Measurements from ENCODE around the gene CREB3L2. TPM values are rescaled to one million over a fixed set of nuclear protein-coding genes. Genes with fewer than 3 reads are reported as not detected.

The CREB3L2 gene
- total RNA-seq, 1 donor from 2014 or later, result 12.5 TPM

DNA sequence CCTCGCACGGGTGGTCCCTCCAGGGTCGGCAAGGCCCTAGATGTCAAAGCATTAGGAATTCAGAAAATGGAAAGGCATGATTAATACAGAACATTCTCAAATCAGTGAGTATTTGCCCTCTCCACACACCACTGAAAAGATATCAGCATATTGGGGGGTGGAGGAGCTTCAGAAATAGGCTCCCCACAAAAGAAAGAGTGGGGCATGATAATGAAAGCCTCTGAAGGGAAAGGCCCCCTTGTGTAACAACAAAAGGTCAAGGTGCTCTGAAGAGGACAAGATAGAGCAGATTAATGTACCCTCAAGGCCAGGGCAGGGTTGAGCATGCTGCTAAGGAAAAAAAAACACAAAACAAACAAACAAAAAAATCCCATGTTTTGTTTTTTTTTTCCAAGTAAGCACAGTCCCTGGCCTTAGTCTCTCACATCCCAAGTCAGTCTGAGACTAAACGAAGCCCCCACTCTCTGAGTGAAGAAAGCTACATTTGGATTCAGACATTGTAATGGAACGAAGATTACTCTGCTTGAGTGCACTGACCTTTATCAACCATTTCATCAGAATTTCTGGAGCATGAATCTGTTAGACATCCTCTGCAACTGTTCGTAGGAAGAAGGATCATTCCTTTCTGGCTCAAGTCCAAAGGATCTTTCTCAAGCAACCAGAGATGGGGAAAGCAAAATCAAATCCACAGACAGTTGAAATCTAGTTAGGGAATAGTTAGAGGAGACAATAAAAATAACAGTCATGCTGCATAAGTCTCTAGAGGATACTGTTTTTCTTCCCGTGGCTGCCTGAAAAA lies 127.7 kb downstream of the CREB3L2 start:
- Histone ChIP-seq H3K9ac (ENCODE audit: low read depth in 1 of 3, low read length in 3 of 3) (peak overlapping the region in 1 of 3 donors; percentile 8), H3K4me1 (ENCODE audit: control insufficient read depth in 3 of 3, insufficient read depth in 3 of 3, low read length in 3 of 3) (peaks cover 42 to 65% (median 62%) of the 10 kb centered on the region in 3 donors), H3K27ac (ENCODE audit: low read depth, low read length) (peak overlapping the region; percentile 66), H3K27me3 (ENCODE audit: control insufficient read depth in 3 of 3, insufficient read depth in 3 of 3, low read length in 3 of 3) (no peaks in the 10 kb centered on the region), H3K9me3 (ENCODE audit: control insufficient read depth in 3 of 3, low read length in 3 of 3) (no peaks in the 10 kb centered on the region), H3K4me3 (ENCODE audit: low read length in 3 of 3) (no peak overlapping the region), H3K36me3 (ENCODE audit: control insufficient read depth in 3 of 3, insufficient read depth in 3 of 3, low read length in 3 of 3) (peaks cover 0 to 10% (median 3%) of the 10 kb centered on the region in 3 donors)

DNA sequence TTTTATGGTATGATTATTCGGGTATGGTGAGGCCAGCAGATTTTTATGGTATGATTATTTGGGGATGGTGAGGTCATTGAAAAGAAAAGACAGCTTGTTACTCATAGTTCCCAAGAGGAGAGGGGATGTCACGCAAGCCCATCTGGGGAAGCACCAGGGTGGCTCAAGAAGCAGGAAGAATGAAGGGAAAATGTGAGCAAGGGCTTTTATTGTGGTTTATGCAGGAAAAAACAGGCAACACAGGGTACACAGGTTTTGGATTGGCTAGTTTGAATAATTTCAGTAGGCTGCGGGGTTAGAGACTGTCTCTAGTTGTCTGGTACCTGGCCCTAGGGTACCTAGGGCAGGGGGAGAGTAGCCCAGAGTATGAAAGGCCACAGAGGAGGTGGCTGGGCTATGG lies 128.4 kb downstream of the CREB3L2 start:
- Histone ChIP-seq H3K27me3 (ENCODE audit: control insufficient read depth in 3 of 3, insufficient read depth in 3 of 3, low read length in 3 of 3) (no peaks in the 10 kb centered on the region), H3K4me3 (ENCODE audit: low read length in 3 of 3) (no peak overlapping the region), H3K4me1 (ENCODE audit: control insufficient read depth in 3 of 3, insufficient read depth in 3 of 3, low read length in 3 of 3) (peaks cover 41 to 62% (median 58%) of the 10 kb centered on the region in 3 donors), H3K9ac (ENCODE audit: low read depth in 1 of 3, low read length in 3 of 3) (no peak overlapping the region), H3K36me3 (ENCODE audit: control insufficient read depth in 3 of 3, insufficient read depth in 3 of 3, low read length in 3 of 3) (peaks cover 0 to 10% (median 3%) of the 10 kb centered on the region in 3 donors), H3K9me3 (ENCODE audit: control insufficient read depth in 3 of 3, low read length in 3 of 3) (no peaks in the 10 kb centered on the region), H3K27ac (ENCODE audit: low read depth, low read length) (peak overlapping the region; percentile 66)

DNA sequence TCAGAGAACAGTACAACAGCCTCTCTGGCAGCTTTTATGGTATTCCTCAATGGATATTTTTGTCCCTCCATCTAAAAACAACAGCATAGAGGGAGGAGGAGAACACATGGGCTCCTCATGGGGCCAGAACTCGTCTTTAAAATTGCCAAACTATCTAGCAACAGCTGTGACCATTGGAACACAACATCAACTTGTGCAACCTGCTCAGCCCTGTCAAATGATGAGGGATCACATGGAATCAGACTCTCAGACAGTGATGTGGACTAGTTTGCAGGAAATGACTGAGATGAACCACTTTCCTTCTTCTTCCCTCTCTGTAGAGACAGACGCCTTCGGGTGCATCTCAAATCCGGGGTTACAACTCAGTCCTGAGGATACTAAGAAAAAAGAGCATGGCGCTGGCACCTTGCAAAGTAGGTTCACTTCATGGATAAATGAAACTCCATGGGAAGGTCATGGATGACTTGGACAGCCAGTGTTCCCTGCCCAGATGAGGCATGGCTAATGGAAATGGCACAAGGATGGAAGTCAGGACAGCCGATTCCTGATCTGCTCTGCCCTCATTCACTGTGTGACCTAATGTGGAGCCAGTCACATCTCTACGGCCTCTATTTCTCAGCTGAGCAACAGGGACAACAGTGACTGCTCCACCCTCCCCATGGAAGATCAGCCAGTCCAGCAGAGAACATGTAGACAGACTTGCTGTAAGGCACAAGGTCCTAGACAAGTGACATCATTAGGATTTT lies 130.5 kb downstream of the CREB3L2 start:
- peak overlapping the region in 1 of 3 donors; percentile 51 for H3K9ac ChIP-seq (ENCODE audit: low read depth in 1 of 3, low read length in 3 of 3)
- H3K36me3 ChIP-seq (ENCODE audit: control insufficient read depth in 3 of 3, insufficient read depth in 3 of 3, low read length in 3 of 3), result peaks cover 0 to 12% (median 3%) of the 10 kb centered on the region in 3 donors
- H3K27me3 ChIP-seq (ENCODE audit: control insufficient read depth in 3 of 3, insufficient read depth in 3 of 3, low read length in 3 of 3), result no peaks in the 10 kb centered on the region
- H3K9me3 ChIP-seq (ENCODE audit: control insufficient read depth in 3 of 3, low read length in 3 of 3), result no peaks in the 10 kb centered on the region
- H3K4me3 ChIP-seq (ENCODE audit: low read length in 3 of 3), result peak overlapping the region; percentile 48 to 61 (median 55)
- H3K4me1 ChIP-seq (ENCODE audit: control insufficient read depth in 3 of 3, insufficient read depth in 3 of 3, low read length in 3 of 3), result peaks cover 28 to 55% (median 50%) of the 10 kb centered on the region in 3 donors
- peak overlapping the region; percentile 96 for H3K27ac ChIP-seq (ENCODE audit: low read depth, low read length)

DNA sequence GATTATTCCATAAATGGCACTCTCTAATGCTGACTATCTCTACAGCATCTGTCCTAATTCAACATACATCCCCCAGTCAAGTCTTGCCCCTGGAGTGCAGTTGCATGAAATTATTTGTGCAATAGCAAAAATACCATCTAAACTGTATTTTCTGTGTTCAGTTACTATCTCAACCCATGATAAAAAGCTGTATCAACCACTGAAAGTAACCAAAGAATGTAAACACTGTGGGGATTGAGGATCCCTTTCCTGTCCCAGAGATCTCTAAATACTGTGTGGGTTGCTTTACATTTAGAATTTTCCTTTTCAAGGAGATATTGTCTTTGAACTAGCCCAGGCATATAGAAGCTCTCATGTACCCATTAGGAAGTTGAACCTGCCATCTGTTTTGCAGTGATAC lies 131.2 kb downstream of the CREB3L2 start:
- Histone ChIP-seq H3K27ac (ENCODE audit: low read depth, low read length) (peak overlapping the region; percentile 96), H3K36me3 (ENCODE audit: control insufficient read depth in 3 of 3, insufficient read depth in 3 of 3, low read length in 3 of 3) (peaks cover 0 to 11% (median 3%) of the 10 kb centered on the region in 3 donors), H3K9ac (ENCODE audit: low read depth in 1 of 3, low read length in 3 of 3) (no peak overlapping the region), H3K27me3 (ENCODE audit: control insufficient read depth in 3 of 3, insufficient read depth in 3 of 3, low read length in 3 of 3) (no peaks in the 10 kb centered on the region), H3K4me1 (ENCODE audit: control insufficient read depth in 3 of 3, insufficient read depth in 3 of 3, low read length in 3 of 3) (peaks cover 28 to 55% (median 50%) of the 10 kb centered on the region in 3 donors), H3K9me3 (ENCODE audit: control insufficient read depth in 3 of 3, low read length in 3 of 3) (no peaks in the 10 kb centered on the region), H3K4me3 (ENCODE audit: low read length in 3 of 3) (peak overlapping the region in 1 of 3 donors; percentile 4)

DNA sequence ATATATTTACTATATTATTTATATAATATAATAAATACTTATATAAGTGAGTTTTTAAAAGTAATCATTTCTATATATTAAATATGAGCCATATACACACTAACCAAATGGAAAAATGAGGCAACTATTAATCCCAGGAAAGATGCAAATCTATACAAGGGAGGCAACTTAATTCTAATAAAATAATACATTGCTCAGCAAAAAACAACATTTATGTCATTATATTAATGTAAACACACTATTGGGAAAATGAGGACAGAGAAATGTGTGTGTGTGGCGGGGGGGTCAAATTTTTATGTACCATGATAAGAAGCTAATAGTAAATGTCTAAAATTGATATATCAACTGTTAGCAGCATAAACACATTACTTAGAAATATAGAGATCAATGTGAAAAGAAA lies 131.8 kb downstream of the CREB3L2 start:
- Histone ChIP-seq H3K9ac (ENCODE audit: low read depth in 1 of 3, low read length in 3 of 3) (no peak overlapping the region), H3K9me3 (ENCODE audit: control insufficient read depth in 3 of 3, low read length in 3 of 3) (no peaks in the 10 kb centered on the region), H3K4me3 (ENCODE audit: low read length in 3 of 3) (no peak overlapping the region), H3K27me3 (ENCODE audit: control insufficient read depth in 3 of 3, insufficient read depth in 3 of 3, low read length in 3 of 3) (no peaks in the 10 kb centered on the region), H3K27ac (ENCODE audit: low read depth, low read length) (peak overlapping the region; percentile 96), H3K36me3 (ENCODE audit: control insufficient read depth in 3 of 3, insufficient read depth in 3 of 3, low read length in 3 of 3) (peaks cover under 1 to 8% (median 6%) of the 10 kb centered on the region in 3 donors), H3K4me1 (ENCODE audit: control insufficient read depth in 3 of 3, insufficient read depth in 3 of 3, low read length in 3 of 3) (peaks cover 24 to 50% (median 44%) of the 10 kb centered on the region in 3 donors)

DNA sequence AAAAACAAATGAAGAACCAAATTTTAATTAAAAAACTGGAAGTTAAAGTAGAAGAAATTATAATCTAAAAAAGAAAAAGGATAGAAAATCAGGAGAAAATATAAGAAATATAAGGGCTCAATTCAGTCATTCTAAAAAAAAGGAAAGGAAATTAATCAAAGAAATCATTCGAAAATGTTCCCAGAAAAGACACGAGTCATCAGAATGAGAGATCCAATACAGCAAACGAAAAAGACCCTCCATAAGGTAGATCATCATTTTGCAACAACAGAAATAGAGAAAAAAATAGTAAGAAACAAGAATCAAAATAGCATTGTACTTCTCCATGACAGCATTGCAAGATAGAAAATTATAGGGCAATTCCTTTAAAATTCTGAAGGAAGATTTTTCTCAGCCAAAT lies 132.6 kb downstream of the CREB3L2 start:
- H3K4me3 ChIP-seq (ENCODE audit: low read length in 3 of 3), result no peak overlapping the region
- H3K9me3 ChIP-seq (ENCODE audit: control insufficient read depth in 3 of 3, low read length in 3 of 3), result no peaks in the 10 kb centered on the region
- no peaks in the 10 kb centered on the region for H3K27me3 ChIP-seq (ENCODE audit: control insufficient read depth in 3 of 3, insufficient read depth in 3 of 3, low read length in 3 of 3)
- H3K4me1 ChIP-seq (ENCODE audit: control insufficient read depth in 3 of 3, insufficient read depth in 3 of 3, low read length in 3 of 3), result peaks cover 20 to 45% (median 37%) of the 10 kb centered on the region in 3 donors
- no peak overlapping the region for H3K9ac ChIP-seq (ENCODE audit: low read depth in 1 of 3, low read length in 3 of 3)
- peaks cover 2 to 10% (median 5%) of the 10 kb centered on the region in 3 donors for H3K36me3 ChIP-seq (ENCODE audit: control insufficient read depth in 3 of 3, insufficient read depth in 3 of 3, low read length in 3 of 3)
- H3K27ac ChIP-seq (ENCODE audit: low read depth, low read length), result no peak overlapping the region

DNA sequence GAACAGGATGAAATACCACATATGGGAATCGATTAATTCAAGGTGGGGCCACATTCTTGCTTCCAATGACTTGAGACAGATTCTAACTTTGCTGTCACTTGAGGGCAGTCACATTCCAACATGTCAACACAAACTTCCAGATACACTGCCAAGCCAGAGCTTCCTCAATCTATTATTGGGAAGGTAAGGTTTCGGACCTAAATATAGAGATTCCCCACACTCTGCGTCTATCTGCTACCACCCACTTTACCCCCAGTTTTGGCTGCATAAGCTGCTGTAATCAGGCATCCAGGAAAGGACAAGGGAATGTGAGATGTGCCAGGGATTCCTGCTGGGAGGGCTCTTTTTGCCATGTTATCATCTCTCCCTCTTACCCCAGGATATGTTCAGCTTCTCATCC lies 134.6 kb downstream of the CREB3L2 start:
- Histone ChIP-seq H3K27ac (ENCODE audit: low read depth, low read length) (peak overlapping the region; percentile 64), H3K36me3 (ENCODE audit: control insufficient read depth in 3 of 3, insufficient read depth in 3 of 3, low read length in 3 of 3) (peaks cover 5 to 9% (median 5%) of the 10 kb centered on the region in 3 donors), H3K27me3 (ENCODE audit: control insufficient read depth in 3 of 3, insufficient read depth in 3 of 3, low read length in 3 of 3) (no peaks in the 10 kb centered on the region), H3K4me1 (ENCODE audit: control insufficient read depth in 3 of 3, insufficient read depth in 3 of 3, low read length in 3 of 3) (peaks cover 12 to 27% (median 23%) of the 10 kb centered on the region in 3 donors), H3K4me3 (ENCODE audit: low read length in 3 of 3) (peak overlapping the region in 1 of 3 donors; percentile 6), H3K9me3 (ENCODE audit: control insufficient read depth in 3 of 3, low read length in 3 of 3) (no peaks in the 10 kb centered on the region), H3K9ac (ENCODE audit: low read depth in 1 of 3, low read length in 3 of 3) (no peak overlapping the region)

DNA sequence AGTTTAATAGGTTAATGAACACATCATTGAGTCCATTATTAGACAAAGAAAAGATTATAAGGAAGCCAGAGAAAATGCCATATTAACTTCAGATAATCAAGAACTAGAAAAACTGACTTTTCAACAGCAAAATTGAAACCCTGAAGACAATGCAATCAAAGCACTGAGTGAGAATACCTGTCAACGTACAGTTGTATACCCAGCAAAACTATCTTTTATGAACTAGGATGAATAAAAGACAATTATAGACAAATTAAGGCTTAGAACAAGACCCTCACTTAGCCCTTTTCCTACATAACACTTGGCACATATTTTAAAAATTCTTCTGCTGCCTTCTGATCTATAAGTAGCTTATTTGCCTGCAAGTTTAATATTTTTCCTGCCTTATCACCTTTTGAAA lies 136.1 kb downstream of the CREB3L2 start:
- no peaks in the 10 kb centered on the region for H3K9me3 ChIP-seq (ENCODE audit: control insufficient read depth in 3 of 3, low read length in 3 of 3)
- H3K4me3 ChIP-seq (ENCODE audit: low read length in 3 of 3), result no peak overlapping the region
- H3K9ac ChIP-seq (ENCODE audit: low read depth in 1 of 3, low read length in 3 of 3), result no peak overlapping the region
- peaks cover 7 to 16% (median 13%) of the 10 kb centered on the region in 3 donors for H3K4me1 ChIP-seq (ENCODE audit: control insufficient read depth in 3 of 3, insufficient read depth in 3 of 3, low read length in 3 of 3)
- no peak overlapping the region for H3K27ac ChIP-seq (ENCODE audit: low read depth, low read length)
- peaks cover 5 to 7% (median 5%) of the 10 kb centered on the region in 3 donors for H3K36me3 ChIP-seq (ENCODE audit: control insufficient read depth in 3 of 3, insufficient read depth in 3 of 3, low read length in 3 of 3)
- H3K27me3 ChIP-seq (ENCODE audit: control insufficient read depth in 3 of 3, insufficient read depth in 3 of 3, low read length in 3 of 3), result no peaks in the 10 kb centered on the region

DNA sequence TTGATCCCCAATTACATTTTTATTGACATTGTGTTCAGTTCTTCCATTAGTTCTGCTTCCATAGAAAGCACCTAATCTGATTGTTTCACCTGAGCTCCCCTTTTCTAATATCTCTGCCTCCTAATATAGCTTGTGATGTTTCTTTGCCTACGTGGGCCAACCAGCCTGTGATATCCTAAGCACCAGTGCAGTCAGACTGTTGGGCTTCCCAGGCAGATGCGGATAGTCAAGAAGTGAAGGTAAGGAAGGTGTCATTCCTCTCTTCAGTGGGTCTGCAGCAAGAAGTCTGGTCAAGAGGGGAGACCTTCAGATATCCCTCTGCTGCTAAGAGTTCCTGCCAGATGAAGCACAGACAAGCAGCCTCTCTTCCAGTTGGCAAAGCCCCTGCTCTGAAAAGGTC lies 138.9 kb downstream of the CREB3L2 start:
- Histone ChIP-seq H3K9me3 (ENCODE audit: control insufficient read depth in 3 of 3, low read length in 3 of 3) (no peaks in the 10 kb centered on the region), H3K9ac (ENCODE audit: low read depth in 1 of 3, low read length in 3 of 3) (no peak overlapping the region), H3K4me3 (ENCODE audit: low read length in 3 of 3) (no peak overlapping the region), H3K36me3 (ENCODE audit: control insufficient read depth in 3 of 3, insufficient read depth in 3 of 3, low read length in 3 of 3) (peaks cover 5 to 11% (median 5%) of the 10 kb centered on the region in 3 donors), H3K27ac (ENCODE audit: low read depth, low read length) (no peak overlapping the region), H3K27me3 (ENCODE audit: control insufficient read depth in 3 of 3, insufficient read depth in 3 of 3, low read length in 3 of 3) (no peaks in the 10 kb centered on the region), H3K4me1 (ENCODE audit: control insufficient read depth in 3 of 3, insufficient read depth in 3 of 3, low read length in 3 of 3) (peaks cover 4 to 13% (median 9%) of the 10 kb centered on the region in 3 donors)

DNA sequence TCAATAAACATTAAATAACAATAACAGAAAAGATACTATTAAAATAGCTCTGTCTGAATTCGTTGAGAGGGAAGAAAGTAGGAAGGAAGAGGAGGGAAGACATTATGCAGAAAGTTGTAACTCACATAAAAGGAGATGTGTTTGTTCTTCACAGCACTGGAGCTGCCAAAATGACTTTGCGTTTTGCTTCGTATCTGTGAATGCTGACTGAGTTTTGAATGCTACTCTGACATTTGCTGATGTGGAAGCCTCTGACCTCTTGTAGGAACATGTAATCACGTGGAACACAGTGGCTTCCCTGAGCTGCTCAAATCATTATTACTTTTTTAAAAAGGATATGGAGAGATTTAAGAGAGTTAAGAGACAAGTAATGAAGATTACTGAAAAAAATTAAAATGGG lies 139.5 kb downstream of the CREB3L2 start:
- H3K4me3 ChIP-seq (ENCODE audit: low read length in 3 of 3), result no peak overlapping the region
- no peak overlapping the region for H3K27ac ChIP-seq (ENCODE audit: low read depth, low read length)
- H3K4me1 ChIP-seq (ENCODE audit: control insufficient read depth in 3 of 3, insufficient read depth in 3 of 3, low read length in 3 of 3), result peaks cover under 1 to 7% (median 3%) of the 10 kb centered on the region in 3 donors
- no peaks in the 10 kb centered on the region for H3K27me3 ChIP-seq (ENCODE audit: control insufficient read depth in 3 of 3, insufficient read depth in 3 of 3, low read length in 3 of 3)
- H3K36me3 ChIP-seq (ENCODE audit: control insufficient read depth in 3 of 3, insufficient read depth in 3 of 3, low read length in 3 of 3), result peaks cover 3 to 11% (median 5%) of the 10 kb centered on the region in 3 donors
- no peaks in the 10 kb centered on the region for H3K9me3 ChIP-seq (ENCODE audit: control insufficient read depth in 3 of 3, low read length in 3 of 3)
- no peak overlapping the region for H3K9ac ChIP-seq (ENCODE audit: low read depth in 1 of 3, low read length in 3 of 3)
